ENCODE results near the gene USP40. TPM values are rescaled to one million over a fixed set of nuclear protein-coding genes. Genes with fewer than 3 reads are reported as not detected.

Gene USP40
- total RNA-seq, 1 donor, result 48.8 TPM

DNA sequence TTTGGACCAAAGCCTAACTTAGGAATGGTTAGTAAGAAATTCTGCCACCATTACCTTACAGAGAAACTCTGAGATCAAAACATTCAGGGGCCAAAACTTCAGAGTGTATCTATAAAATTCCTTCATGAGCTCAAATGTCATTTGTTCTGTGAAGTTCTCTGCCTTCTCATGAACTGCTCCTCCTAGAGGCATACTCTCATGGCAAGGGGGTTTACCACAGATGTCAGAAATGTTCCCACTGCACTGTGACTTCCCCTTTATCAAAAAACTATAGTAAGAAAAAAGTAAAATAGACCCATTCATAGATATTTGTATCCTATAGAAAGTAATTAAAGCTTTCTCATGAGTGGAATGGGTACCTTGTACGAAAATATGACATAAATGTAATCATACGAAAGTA, 68.5 kb downstream of the USP40 start:
- no peak overlapping the region for H3K4me3 ChIP-seq (ENCODE audit: low read depth, low read length)
- DNase-seq (ENCODE audit: low read depth), result no peak

DNA sequence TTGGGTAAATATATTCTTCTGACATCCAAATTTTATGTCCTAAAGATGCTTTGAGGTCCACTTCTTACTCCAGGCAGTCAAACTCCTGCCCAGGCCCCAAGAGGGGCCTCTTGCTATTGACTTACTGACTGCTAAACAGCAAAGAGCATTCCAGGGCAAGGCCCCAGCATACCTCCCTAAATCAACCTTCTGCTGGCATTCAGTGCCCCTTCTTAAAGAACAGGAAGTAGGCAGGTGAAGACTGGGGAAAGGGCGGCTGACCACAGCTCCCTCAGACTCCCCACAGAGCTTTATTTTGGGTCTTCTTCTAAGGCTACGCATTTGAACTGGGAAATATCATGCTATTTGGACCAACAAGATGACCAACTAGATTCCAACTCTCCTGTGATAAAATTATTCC, 68.9 kb downstream of the USP40 start:
- DNase-seq (ENCODE audit: low read depth), result no peak
- no peak overlapping the region for H3K4me3 ChIP-seq (ENCODE audit: low read depth, low read length)
- TF ChIP-seq, protein P1, sequence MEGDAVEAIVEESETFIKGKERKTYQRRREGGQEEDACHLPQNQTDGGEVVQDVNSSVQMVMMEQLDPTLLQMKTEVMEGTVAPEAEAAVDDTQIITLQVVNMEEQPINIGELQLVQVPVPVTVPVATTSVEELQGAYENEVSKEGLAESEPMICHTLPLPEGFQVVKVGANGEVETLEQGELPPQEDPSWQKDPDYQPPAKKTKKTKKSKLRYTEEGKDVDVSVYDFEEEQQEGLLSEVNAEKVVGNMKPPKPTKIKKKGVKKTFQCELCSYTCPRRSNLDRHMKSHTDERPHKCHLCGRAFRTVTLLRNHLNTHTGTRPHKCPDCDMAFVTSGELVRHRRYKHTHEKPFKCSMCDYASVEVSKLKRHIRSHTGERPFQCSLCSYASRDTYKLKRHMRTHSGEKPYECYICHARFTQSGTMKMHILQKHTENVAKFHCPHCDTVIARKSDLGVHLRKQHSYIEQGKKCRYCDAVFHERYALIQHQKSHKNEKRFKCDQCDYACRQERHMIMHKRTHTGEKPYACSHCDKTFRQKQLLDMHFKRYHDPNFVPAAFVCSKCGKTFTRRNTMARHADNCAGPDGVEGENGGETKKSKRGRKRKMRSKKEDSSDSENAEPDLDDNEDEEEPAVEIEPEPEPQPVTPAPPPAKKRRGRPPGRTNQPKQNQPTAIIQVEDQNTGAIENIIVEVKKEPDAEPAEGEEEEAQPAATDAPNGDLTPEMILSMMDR (IDR thresholded peaks at IDR 0.05; ENCODE audit: insufficient read depth, low read depth, low read length), result no peak

More for the DNA sequence above, 68.5 kb downstream of the USP40 start:
- TF ChIP-seq, protein P1 (IDR thresholded peaks at IDR 0.05; ENCODE audit: insufficient read depth, low read depth, low read length), result no peak

DNA sequence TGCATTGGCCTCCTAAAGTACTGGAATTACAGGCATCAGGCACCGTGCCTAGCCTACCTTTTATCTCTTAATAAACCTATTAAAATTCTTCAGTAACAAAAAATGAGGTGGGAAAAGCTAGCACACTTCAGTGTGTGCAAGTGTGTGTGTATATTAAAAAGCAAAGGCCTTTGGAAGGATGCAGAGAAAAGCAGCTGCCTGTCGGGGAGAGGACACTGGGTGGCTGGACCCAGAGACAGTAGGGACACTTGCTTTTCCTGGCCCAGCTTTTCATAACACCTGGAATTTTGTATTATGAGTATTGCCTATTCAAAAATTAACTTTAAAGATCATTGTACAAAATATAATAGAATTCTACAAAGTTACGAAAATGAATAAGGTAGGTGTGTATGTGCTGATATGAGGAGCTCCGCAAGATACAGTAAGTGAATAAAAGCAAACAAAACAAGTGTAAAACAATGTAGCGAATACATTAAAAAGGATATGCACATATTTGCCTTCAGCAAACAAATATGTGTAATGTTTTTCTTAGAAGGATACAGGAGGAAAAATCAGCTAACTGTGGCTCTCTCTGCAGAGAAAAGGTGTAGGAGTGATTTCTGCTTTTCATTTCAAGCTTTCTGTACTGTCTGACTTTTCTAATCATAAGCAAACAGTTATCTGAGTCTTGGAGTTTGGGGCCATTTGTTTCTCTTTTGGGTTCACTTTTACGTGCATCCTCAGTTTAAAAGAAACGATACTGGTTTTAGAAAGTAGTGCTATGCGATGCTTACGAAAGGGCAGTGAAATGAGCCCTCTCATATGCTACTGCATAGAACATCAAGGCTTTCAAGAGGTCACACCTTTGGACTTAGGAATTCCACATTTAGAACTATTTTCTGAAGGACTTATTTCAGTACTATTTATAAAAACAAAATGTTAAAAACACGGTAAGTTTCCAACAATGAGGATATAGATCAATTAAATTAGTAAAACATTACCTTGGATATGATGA, 70.8 kb downstream of the USP40 start:
- no peak for DNase-seq (ENCODE audit: low read depth)
- no peak overlapping the region for H3K4me3 ChIP-seq (ENCODE audit: low read depth, low read length)
- TF ChIP-seq, protein P1 (IDR thresholded peaks at IDR 0.05; ENCODE audit: insufficient read depth, low read depth, low read length), result no peak

DNA sequence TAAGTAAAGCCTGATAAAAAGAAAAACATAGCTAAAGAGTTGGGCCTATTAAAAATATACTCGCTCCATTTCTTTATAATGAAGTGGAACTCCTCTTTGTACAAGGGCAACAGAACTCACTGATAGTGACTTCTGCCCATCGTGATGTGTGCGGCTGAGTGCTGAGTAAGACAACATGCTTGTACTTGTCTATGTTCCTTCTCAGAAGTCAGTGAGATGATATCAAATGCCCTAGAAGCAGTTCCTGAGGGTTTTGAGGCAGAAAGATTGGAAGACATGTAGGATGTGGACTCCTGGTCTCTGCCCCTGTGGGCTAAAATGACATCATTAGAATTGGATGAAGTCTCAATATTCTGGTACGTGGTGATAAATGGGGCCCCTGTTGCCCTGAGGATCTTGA, 73.8 kb downstream of the USP40 start:
- no peak for DNase-seq (ENCODE audit: low read depth)
- TF ChIP-seq, protein P1 (IDR thresholded peaks at IDR 0.05; ENCODE audit: insufficient read depth, low read depth, low read length), result no peak

DNA sequence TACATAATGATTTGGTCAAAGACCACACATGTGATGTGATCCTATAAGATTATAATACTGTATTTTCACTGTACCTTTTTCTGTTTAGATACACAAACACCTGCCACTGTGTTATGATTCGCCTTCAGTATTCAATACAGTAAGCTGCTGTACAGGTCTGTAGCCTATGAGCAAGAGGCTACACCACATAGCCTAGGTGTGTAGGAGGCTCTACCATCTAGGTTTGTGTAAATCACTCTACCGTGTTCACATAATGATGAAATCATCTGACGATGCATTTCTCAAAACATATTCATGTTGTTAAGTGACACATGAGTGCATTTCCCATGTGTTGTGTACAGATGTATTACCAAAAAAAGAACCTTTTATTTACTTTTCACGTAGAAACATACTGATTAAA, 74.5 kb downstream of the USP40 start:
- TF ChIP-seq, protein P1 (IDR thresholded peaks at IDR 0.05; ENCODE audit: insufficient read depth, low read depth, low read length), result no peak
- no peak overlapping the region for H3K4me3 ChIP-seq (ENCODE audit: low read depth, low read length)
- DNase-seq (ENCODE audit: low read depth), result no peak

More for the DNA sequence above, 73.8 kb downstream of the USP40 start:
- no peak overlapping the region for H3K4me3 ChIP-seq (ENCODE audit: low read depth, low read length)

DNA sequence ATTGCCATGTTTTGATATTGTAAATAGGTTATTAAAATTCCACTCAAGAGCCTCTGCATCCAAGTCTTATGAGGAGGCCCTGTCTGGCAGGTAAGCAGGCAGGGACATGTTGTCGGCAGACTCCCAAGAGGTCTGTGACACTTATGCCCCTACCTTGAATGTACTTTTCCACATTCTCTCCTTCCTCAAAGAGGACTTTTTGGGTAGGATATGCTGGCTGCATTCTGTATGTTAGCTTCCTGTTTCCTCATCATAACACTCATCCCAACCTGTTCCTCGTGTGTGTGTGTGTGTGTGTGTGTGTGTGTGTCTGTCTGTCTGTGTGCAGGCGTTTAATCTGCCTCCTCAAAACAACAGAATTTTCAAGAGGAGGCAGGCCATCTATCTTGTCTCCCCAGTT, 75.3 kb downstream of the USP40 start:
- no peak for DNase-seq (ENCODE audit: low read depth)
- H3K4me3 ChIP-seq (ENCODE audit: low read depth, low read length), result no peak overlapping the region
- TF ChIP-seq, protein P1 (IDR thresholded peaks at IDR 0.05; ENCODE audit: insufficient read depth, low read depth, low read length), result no peak
